ENCODE data around the gene PTPA.
"Not testable (repeated sequence)": the region's sequence is repeated elsewhere in the genome, so short reads cannot be mapped to it uniquely, and the experiment has no call there.

PTPA gene

GRCh38 chr9:129191234-129191633 lies 80.0 kb downstream of the PTPA start:
- H3K4me1 ChIP-seq (ENCODE audit: insufficient read depth, low read length), result no peaks in the 10 kb centered on the region
- H3K4me3 ChIP-seq (ENCODE audit: low read length), result no peak overlapping the region
- peaks cover 12% of the 10 kb centered on the region for H3K27me3 ChIP-seq (ENCODE audit: insufficient read depth, low read length)
- H2AFZ ChIP-seq (ENCODE audit: low read depth, low read length), result no peak overlapping the region
- peaks cover 9% of the 10 kb centered on the region for H3K9me3 ChIP-seq (ENCODE audit: low read length)
- H3K36me3 ChIP-seq (ENCODE audit: insufficient read depth, low read length), result no peaks in the 10 kb centered on the region

- Histone ChIP-seq H3K4me1 (ENCODE audit: insufficient read depth, low read length) (no peaks in the 10 kb centered on the region), H3K27me3 (ENCODE audit: insufficient read depth, low read length) (peaks cover 12% of the 10 kb centered on the region), H3K9me3 (ENCODE audit: low read length) (peaks cover 9% of the 10 kb centered on the region)
Measured at GRCh38 chr9:129193655-129194054, 82.4 kb downstream of the PTPA start.

GRCh38 chr9:129194221-129194620 lies 83.0 kb downstream of the PTPA start:
- peaks cover 12% of the 10 kb centered on the region for H3K27me3 ChIP-seq (ENCODE audit: insufficient read depth, low read length)

More at GRCh38 chr9:129193655-129194054, 82.4 kb downstream of the PTPA start:
- Histone ChIP-seq H3K4me3 (ENCODE audit: low read length) (no peak overlapping the region), H3K36me3 (ENCODE audit: insufficient read depth, low read length) (no peaks in the 10 kb centered on the region), H2AFZ (ENCODE audit: low read depth, low read length) (no peak overlapping the region)

GRCh38 chr9:129195606-129196005 lies 84.4 kb downstream of the PTPA start:
- Histone ChIP-seq H3K4me1 (ENCODE audit: insufficient read depth, low read length) (no peaks in the 10 kb centered on the region), H3K36me3 (ENCODE audit: insufficient read depth, low read length) (no peaks in the 10 kb centered on the region), H2AFZ (ENCODE audit: low read depth, low read length) (no peak overlapping the region), H3K4me3 (ENCODE audit: low read length) (no peak overlapping the region), H3K9me3 (ENCODE audit: low read length) (peaks cover 9% of the 10 kb centered on the region), H3K27me3 (ENCODE audit: insufficient read depth, low read length) (peaks cover 12% of the 10 kb centered on the region)

More at GRCh38 chr9:129194221-129194620, 83.0 kb downstream of the PTPA start:
- Histone ChIP-seq H3K4me1 (ENCODE audit: insufficient read depth, low read length) (no peaks in the 10 kb centered on the region), H3K36me3 (ENCODE audit: insufficient read depth, low read length) (no peaks in the 10 kb centered on the region), H3K9me3 (ENCODE audit: low read length) (peaks cover 9% of the 10 kb centered on the region), H2AFZ (ENCODE audit: low read depth, low read length) (no peak overlapping the region), H3K4me3 (ENCODE audit: low read length) (no peak overlapping the region)

GRCh38 chr9:129197045-129197444 lies 85.8 kb downstream of the PTPA start:
- not testable (repeated sequence) for H3K4me1 ChIP-seq (ENCODE audit: insufficient read depth, low read length); H3K9me3 ChIP-seq (ENCODE audit: low read length); H2AFZ ChIP-seq (ENCODE audit: low read depth, low read length); H3K4me3 ChIP-seq (ENCODE audit: low read length); H3K36me3 ChIP-seq (ENCODE audit: insufficient read depth, low read length)
- H3K27me3 ChIP-seq (ENCODE audit: insufficient read depth, low read length), result peaks cover 12% of the 10 kb centered on the region

GRCh38 chr9:129197978-129198318 lies 86.7 kb downstream of the PTPA start:
- Histone ChIP-seq H3K4me1 (ENCODE audit: insufficient read depth, low read length) (no peaks in the 10 kb centered on the region), H3K27me3 (ENCODE audit: insufficient read depth, low read length) (peaks cover 12% of the 10 kb centered on the region), H2AFZ (ENCODE audit: low read depth, low read length) (no peak overlapping the region), H3K9me3 (ENCODE audit: low read length) (peaks cover 5% of the 10 kb centered on the region), H3K4me3 (ENCODE audit: low read length) (no peak overlapping the region), H3K36me3 (ENCODE audit: insufficient read depth, low read length) (no peaks in the 10 kb centered on the region)
